HepG2 (cell line): Measurements from ENCODE around the gene SRPRA. TPM values are rescaled to one million over a fixed set of nuclear protein-coding genes. Genes with fewer than 3 reads are reported as not detected.

Experiments
- ATAC-seq: fragments of 200-7000 bp; cut with Tn5 transposase; 3 replicates; pipeline ENCODE4 v1.9.1; 2020; ENCODE audit warnings: mild to moderate bottlenecking, moderate library complexity
- BruUV-seq: library from RNA; stranded (reverse); fragments of 400-500 nt; replicated peaks from 2 replicates; lab custom pipeline; 2021; lab: Mats Ljungman, UMichigan
- CTCF ChIA-PET: fragments of 300-600 bp; formaldehyde crosslinking; extraction: SDS; loops from one replicate; lab custom pipeline; 2021; ENCODE audit warnings: low total read pairs, inconsistent platforms, low intra/inter-chr PET ratio; lab: Yijun Ruan, JAX
- POLR2A ChIA-PET: fragments of 350-600 bp; sonication (Branson Sonifier 250); formaldehyde crosslinking; loops from one replicate; lab custom pipeline; 2020; ENCODE audit warnings: antibody characterized with exemption, inconsistent platforms; lab: Yijun Ruan, JAX
- DNase-seq: peaks from one replicate; pipeline ENCODE4 v3.0.0-alpha.2; 2015; ENCODE audit warnings: low spot score
- FAIRE-seq: peaks from 3 replicates; lab custom pipeline; 2011; peaks lifted over from hg19 to GRCh38; lab: Jason Lieb, UNC
- H2AFZ ChIP-seq: one replicate; pipeline ENCODE4 v1.6.1; 2011; ENCODE audit warnings: low read length, inconsistent platforms
- H3K27ac ChIP-seq: fragments of 300-600 bp; 3 replicates; pipeline ENCODE4 v1.8.0; 2011; ENCODE audit warnings: mixed run types, mild to moderate bottlenecking, mixed read lengths, low read length, inconsistent platforms; ENCODE audit not compliant: insufficient read depth; ENCODE audit errors: extremely low read length
- H3K27me3 ChIP-seq, 2 experiments: fragments of 200-600 bp in 1 of 2; 2 replicates in 1 of 2; 3 replicates in 1 of 2; pipeline versions ENCODE4 v1.6.0 to v1.8.0; 2011; ENCODE audit warnings: low read length in 2 of 2, mild to moderate bottlenecking in 2 of 2, moderate library complexity in 2 of 2, inconsistent platforms in 1 of 2; ENCODE audit not compliant: insufficient read depth in 2 of 2, control insufficient read depth in 1 of 2
- H3K36me3 ChIP-seq, 2 experiments: fragments of 200-600 bp in 1 of 2; replicated peaks in 1 of 2; 2 replicates in 1 of 2; 3 replicates in 1 of 2; pipeline versions ENCODE4 v1.5.1 to v1.8.0; 2011; ENCODE audit warnings: low read length in 2 of 2, inconsistent platforms in 1 of 2; ENCODE audit not compliant: insufficient read depth in 2 of 2, control insufficient read depth in 1 of 2
- H3K4me1 ChIP-seq: 2 replicates; pipeline ENCODE4 v1.5.1; 2012; ENCODE audit warnings: low read length, inconsistent platforms; ENCODE audit not compliant: insufficient read depth
- H3K4me2 ChIP-seq: 2 replicates; pipeline ENCODE4 v1.6.0; 2011; ENCODE audit warnings: low read depth, low read length, inconsistent platforms
- H3K4me3 ChIP-seq, 3 experiments: fragments of 200-600 bp in 1 of 3; sonication (generic), shearing (Covaris generic) in 1 of 3; replicated peaks in 1 of 3; 2 replicates each; pipeline ENCODE4 v1.5.1; 2011 to 2016; ENCODE audit warnings: low read length in 3 of 3, inconsistent platforms in 2 of 3, low read depth in 2 of 3, mild to moderate bottlenecking in 2 of 3, control low read depth in 1 of 3, mixed read lengths in 1 of 3; ENCODE audit not compliant: insufficient read depth in 1 of 3
- H3K79me2 ChIP-seq: one replicate; pipeline ENCODE4 v1.6.1; 2011; ENCODE audit warnings: low read length, inconsistent platforms; ENCODE audit not compliant: insufficient read depth
- H3K9ac ChIP-seq: 2 replicates; pipeline ENCODE4 v1.6.0; 2011; ENCODE audit warnings: mild to moderate bottlenecking, low read depth, low read length, inconsistent platforms; ENCODE audit not compliant: insufficient read depth
- H3K9me3 ChIP-seq: 2 replicates; pipeline ENCODE4 v1.5.1; 2012; ENCODE audit warnings: mild to moderate bottlenecking, low read length
- H4K20me1 ChIP-seq: 2 replicates; pipeline ENCODE4 v1.6.0; 2011; ENCODE audit warnings: inconsistent platforms, mild to moderate bottlenecking, low read length, moderate library complexity; ENCODE audit not compliant: insufficient read depth
- EP300 ChIP-seq, 3 experiments: sonication (generic) in 1 of 3; formaldehyde crosslinking in 1 of 3; IDR thresholded peaks; 2 replicates each; pipeline versions ENCODE4 v1.5.1 to v1.6.1; 2011 to 2020; ENCODE audit warnings: low read depth in 2 of 3, low read length in 2 of 3, borderline replicate concordance in 1 of 3, improper control_type of control experiment in 1 of 3, mild to moderate bottlenecking in 1 of 3, missing genetic modification reagents in 1 of 3, moderate library complexity in 1 of 3
- GATAD2A ChIP-seq: IDR thresholded peaks from 2 replicates; pipeline ENCODE4 v1.6.1; 2016
- KAT2B ChIP-seq: fragments of 150-350 bp; IDR thresholded peaks from 2 replicates; pipeline ENCODE4 v1.6.1; 2014; ENCODE audit warnings: low read depth, low read length, borderline replicate concordance
- MIXL1 ChIP-seq: IDR thresholded peaks from 2 replicates; pipeline ENCODE4 v1.6.1; 2016
- NBN ChIP-seq: fragments of 450-650 bp; conservative IDR thresholded peaks from 2 replicates; pipeline ENCODE4 v1.6.1; 2017
- ONECUT2 ChIP-seq: sonication (generic); formaldehyde crosslinking; IDR thresholded peaks from 2 replicates; pipeline ENCODE4 v1.4.0; 2020; ENCODE audit warnings: missing genetic modification reagents
- RAD21 ChIP-seq: fragments of 450-650 bp; formaldehyde crosslinking; IDR thresholded peaks from 2 replicates; pipeline ENCODE4 v1.5.0; 2020; ENCODE audit warnings: mild to moderate bottlenecking
- TEAD2 ChIP-seq: sonication (generic); formaldehyde crosslinking; IDR thresholded peaks from 2 replicates; pipeline ENCODE4 v1.9.0; 2021; ENCODE audit warnings: missing genetic modification reagents
- ZFX ChIP-seq: sonication (generic); formaldehyde crosslinking; IDR thresholded peaks from 2 replicates; pipeline ENCODE4 v1.4.0; 2020; ENCODE audit warnings: mild to moderate bottlenecking, low read depth, missing genetic modification reagents, moderate library complexity
- ZNF225 ChIP-seq: sonication (generic); formaldehyde crosslinking; IDR thresholded peaks from 2 replicates; pipeline ENCODE4 v1.4.0; 2020; ENCODE audit warnings: mild to moderate bottlenecking, missing genetic modification reagents
- ZNF263 ChIP-seq: sonication (generic); formaldehyde crosslinking; IDR thresholded peaks from 2 replicates; pipeline ENCODE4 v1.4.0; 2020; ENCODE audit warnings: missing genetic modification reagents
- ZNF652 ChIP-seq: IDR thresholded peaks from 2 replicates; pipeline ENCODE4 v1.6.1; 2016; ENCODE audit warnings: low read depth, borderline replicate concordance
- WGBS: methylation state at CpG from one replicate; pipeline ENCODE4 v1.1.6; 2017; ENCODE audit warnings: low lambda C conversion rate; 5-methylcytosine and 5-hydroxymethylcytosine counted together
- in situ Hi-C: cut with HindIII; loops from 2 replicates; pipeline ENCODE4 v1.10.0; 2017; ENCODE audit warnings: low pct_unique_long_range_greater_than_20kb; ENCODE audit not compliant: extremely low pct_ligation_motif_present
- intact Hi-C: fragments of 100-400 bp; cut with micrococcal nuclease; formaldehyde crosslinking; loops from one replicate; pipeline ENCODE4 v1.10.0; 2022; ENCODE audit not compliant: unreplicated experiment
- polyA plus RNA-seq, 8 experiments: library from polyadenylated mRNA; depleted of rRNA in 3 of 8; stranded (reverse) in 7 of 8; unstranded in 1 of 8; fragments of >200 nt; fragmentation: Illumina TruSeq in 4 of 8; extraction: Trizol in 4 of 8; gene quantifications; 2 replicates each; pipeline versions ENCODE4 v1.2.1 to v1.2.3, GENCODE V29; 2011 to 2016; ENCODE audit warnings: low read depth in 4 of 8, missing spikeins in 1 of 8, mixed read lengths in 1 of 8; ENCODE audit not compliant: insufficient read depth in 1 of 8
- total RNA-seq, 5 experiments: library from RNA; depleted of rRNA; stranded (reverse); fragments of >200 nt; fragmentation: Illumina TruSeq; extraction: Trizol; gene quantifications; 2 replicates each; pipeline ENCODE4 v1.2.3, GENCODE V29; 2016; ENCODE audit warnings: low read depth in 1 of 5
- TF ChIP-seq, protein P1 (sequence below): sonication (generic); formaldehyde crosslinking; IDR thresholded peaks from 2 replicates; pipeline ENCODE4 v1.5.1; 2020; ENCODE audit warnings: mild to moderate bottlenecking, missing genetic modification reagents, borderline replicate concordance
- TF ChIP-seq, protein P2 (sequence below): sonication (generic); formaldehyde crosslinking; IDR thresholded peaks from 2 replicates; pipeline ENCODE4 v1.8.0; 2022; ENCODE audit warnings: missing genetic modification reagents, low read depth, mild to moderate bottlenecking, borderline replicate concordance
- TF ChIP-seq, protein P3 (sequence below): sonication (generic); formaldehyde crosslinking; IDR thresholded peaks from 2 replicates; pipeline ENCODE4 v1.9.0; 2022; ENCODE audit warnings: low read depth, missing genetic modification reagents
- TF ChIP-seq, protein P4 (sequence below): sonication (generic); formaldehyde crosslinking; IDR thresholded peaks from 2 replicates; pipeline ENCODE4 v1.4.0; 2020; ENCODE audit warnings: missing genetic modification reagents

The SRPRA gene
- total and polyA plus RNA-seq, 2 of the 13 experiments (the other 11 are each of a cell fraction or from before 2014, with no cell fraction given): 27.7 to 64.6 TPM

DNA sequence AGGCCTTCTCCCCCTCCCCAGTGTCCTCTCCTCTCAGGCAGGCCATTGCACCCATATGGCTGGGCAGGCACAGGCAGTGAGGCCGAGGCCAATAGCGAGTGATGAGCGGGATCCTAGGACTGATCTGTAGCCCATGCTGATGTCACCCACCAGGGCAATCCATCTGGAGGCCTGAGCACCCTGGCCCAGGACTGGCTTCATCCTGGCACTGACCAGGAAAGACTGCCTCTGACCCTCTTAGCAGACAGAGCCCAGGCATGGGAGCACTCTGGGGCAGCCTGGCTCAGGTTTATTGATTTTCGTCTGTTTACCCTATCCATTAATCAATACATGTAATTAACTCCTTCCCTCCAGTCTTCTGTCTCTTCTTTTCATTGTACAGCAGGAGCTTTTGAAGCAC is 9.1 kb upstream of the SRPRA start:
- in situ Hi-C loops (no loop called here), intact Hi-C loops (no loop called here)
- Histone ChIP-seq H3K36me3 (peaks cover 27 to 30% of the 10 kb centered on the region in 2 experiments), H3K9ac (no peak overlapping the region), H3K4me3 (no peak overlapping the region), H3K9me3 (no peaks in the 10 kb centered on the region), H3K27ac (peak overlapping the region; percentile 48), H3K4me2 (no peak overlapping the region), H4K20me1 (no peaks in the 10 kb centered on the region), H3K4me1 (peaks cover 40% of the 10 kb centered on the region), H2AFZ (no peak overlapping the region), H3K79me2 (no peaks in the 10 kb centered on the region), H3K27me3 (no peaks in the 10 kb centered on the region)
- FAIRE-seq (no peak), ATAC-seq (peak; percentile 50), DNase-seq (no peak)
- 91% methylated on average over 4 of the region's 4 CpGs for WGBS
- ChIA-PET POLR2A (interaction anchor here (1.1 kb wide), 1 partner anchor 9 kb away, joined by 4 read pairs; the partner anchor contains the start of genes FOXRED1 and SRPRA), CTCF (no interaction called here)
- no TSS peak for BruUV-seq
- TF ChIP-seq RAD21 (CRISPR knock-in tag) (no peak), ZNF225 (CRISPR knock-in tag) (no peak), ONECUT2 (peak; percentile 94), GATAD2A (CRISPR knock-in tag) (peak; percentile 44; the same call in 1 of the 2 replicates), ZFX (CRISPR knock-in tag) (0 out of 2 replicates have a peak, but pooled peaks have one; percentile 1), ZNF652 (CRISPR knock-in tag) (peak; percentile 94), KAT2B (peak; percentile 99), ZNF263 (CRISPR knock-in tag) (peak; percentile 97), TEAD2 (CRISPR knock-in tag) (no peak), NBN (no peak), EP300 (IDR thresholded peaks at IDR 0.05; ENCODE audit: low read depth in 2 of 2, low read length in 2 of 2) (0 out of 4 replicates have a peak, but pooled peaks of 1 of the 2 experiments have one; percentile 7), EP300 (CRISPR knock-in tag; IDR thresholded peaks at IDR 0.05; ENCODE audit: borderline replicate concordance) (no peak), MIXL1 (peak; percentile 87)
- TF ChIP-seq, protein P1, sequence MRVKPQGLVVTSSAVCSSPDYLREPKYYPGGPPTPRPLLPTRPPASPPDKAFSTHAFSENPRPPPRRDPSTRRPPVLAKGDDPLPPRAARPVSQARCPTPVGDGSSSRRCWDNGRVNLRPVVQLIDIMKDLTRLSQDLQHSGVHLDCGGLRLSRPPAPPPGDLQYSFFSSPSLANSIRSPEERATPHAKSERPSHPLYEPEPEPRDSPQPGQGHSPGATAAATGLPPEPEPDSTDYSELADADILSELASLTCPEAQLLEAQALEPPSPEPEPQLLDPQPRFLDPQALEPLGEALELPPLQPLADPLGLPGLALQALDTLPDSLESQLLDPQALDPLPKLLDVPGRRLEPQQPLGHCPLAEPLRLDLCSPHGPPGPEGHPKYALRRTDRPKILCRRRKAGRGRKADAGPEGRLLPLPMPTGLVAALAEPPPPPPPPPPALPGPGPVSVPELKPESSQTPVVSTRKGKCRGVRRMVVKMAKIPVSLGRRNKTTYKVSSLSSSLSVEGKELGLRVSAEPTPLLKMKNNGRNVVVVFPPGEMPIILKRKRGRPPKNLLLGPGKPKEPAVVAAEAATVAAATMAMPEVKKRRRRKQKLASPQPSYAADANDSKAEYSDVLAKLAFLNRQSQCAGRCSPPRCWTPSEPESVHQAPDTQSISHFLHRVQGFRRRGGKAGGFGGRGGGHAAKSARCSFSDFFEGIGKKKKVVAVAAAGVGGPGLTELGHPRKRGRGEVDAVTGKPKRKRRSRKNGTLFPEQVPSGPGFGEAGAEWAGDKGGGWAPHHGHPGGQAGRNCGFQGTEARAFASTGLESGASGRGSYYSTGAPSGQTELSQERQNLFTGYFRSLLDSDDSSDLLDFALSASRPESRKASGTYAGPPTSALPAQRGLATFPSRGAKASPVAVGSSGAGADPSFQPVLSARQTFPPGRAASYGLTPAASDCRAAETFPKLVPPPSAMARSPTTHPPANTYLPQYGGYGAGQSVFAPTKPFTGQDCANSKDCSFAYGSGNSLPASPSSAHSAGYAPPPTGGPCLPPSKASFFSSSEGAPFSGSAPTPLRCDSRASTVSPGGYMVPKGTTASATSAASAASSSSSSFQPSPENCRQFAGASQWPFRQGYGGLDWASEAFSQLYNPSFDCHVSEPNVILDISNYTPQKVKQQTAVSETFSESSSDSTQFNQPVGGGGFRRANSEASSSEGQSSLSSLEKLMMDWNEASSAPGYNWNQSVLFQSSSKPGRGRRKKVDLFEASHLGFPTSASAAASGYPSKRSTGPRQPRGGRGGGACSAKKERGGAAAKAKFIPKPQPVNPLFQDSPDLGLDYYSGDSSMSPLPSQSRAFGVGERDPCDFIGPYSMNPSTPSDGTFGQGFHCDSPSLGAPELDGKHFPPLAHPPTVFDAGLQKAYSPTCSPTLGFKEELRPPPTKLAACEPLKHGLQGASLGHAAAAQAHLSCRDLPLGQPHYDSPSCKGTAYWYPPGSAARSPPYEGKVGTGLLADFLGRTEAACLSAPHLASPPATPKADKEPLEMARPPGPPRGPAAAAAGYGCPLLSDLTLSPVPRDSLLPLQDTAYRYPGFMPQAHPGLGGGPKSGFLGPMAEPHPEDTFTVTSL (CRISPR knock-in tag): no peak
- TF ChIP-seq, protein P2, sequence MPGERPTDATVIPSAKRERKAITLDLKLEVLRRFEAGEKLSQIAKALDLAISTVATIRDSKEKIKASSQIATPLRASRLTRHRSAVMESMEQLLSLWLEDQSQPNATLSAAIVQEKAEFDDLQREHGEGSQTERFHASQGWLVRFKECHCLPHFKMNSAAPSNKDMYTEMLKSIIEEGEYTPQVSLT (CRISPR knock-in tag): no peak
- TF ChIP-seq, protein P3, sequence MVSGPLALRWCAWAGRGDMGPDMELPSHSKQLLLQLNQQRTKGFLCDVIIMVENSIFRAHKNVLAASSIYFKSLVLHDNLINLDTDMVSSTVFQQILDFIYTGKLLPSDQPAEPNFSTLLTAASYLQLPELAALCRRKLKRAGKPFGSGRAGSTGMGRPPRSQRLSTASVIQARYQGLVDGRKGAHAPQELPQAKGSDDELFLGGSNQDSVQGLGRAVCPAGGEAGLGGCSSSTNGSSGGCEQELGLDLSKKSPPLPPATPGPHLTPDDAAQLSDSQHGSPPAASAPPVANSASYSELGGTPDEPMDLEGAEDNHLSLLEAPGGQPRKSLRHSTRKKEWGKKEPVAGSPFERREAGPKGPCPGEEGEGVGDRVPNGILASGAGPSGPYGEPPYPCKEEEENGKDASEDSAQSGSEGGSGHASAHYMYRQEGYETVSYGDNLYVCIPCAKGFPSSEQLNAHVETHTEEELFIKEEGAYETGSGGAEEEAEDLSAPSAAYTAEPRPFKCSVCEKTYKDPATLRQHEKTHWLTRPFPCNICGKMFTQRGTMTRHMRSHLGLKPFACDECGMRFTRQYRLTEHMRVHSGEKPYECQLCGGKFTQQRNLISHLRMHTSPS (CRISPR knock-in tag): peak; percentile 26; the same call in 1 of the 2 replicates
- TF ChIP-seq, protein P4, sequence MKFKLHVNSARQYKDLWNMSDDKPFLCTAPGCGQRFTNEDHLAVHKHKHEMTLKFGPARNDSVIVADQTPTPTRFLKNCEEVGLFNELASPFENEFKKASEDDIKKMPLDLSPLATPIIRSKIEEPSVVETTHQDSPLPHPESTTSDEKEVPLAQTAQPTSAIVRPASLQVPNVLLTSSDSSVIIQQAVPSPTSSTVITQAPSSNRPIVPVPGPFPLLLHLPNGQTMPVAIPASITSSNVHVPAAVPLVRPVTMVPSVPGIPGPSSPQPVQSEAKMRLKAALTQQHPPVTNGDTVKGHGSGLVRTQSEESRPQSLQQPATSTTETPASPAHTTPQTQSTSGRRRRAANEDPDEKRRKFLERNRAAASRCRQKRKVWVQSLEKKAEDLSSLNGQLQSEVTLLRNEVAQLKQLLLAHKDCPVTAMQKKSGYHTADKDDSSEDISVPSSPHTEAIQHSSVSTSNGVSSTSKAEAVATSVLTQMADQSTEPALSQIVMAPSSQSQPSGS (CRISPR knock-in tag): no peak
